Measurements from ENCODE around the gene FAM20C. TPM values are rescaled to one million over a fixed set of nuclear protein-coding genes. Genes with fewer than 3 reads are reported as not detected.

FAM20C gene
- total RNA-seq, 1 donor from 2014 or later, result 1.3 TPM

- TF ChIP-seq CTCF (IDR thresholded peaks at IDR 0.05; ENCODE audit: insufficient read depth, low read length, severe bottlenecking), result no peak
- no peak overlapping the region for H3K4me3 ChIP-seq (ENCODE audit: low read depth, low read length)
- FAIRE-seq (no peak), DNase-seq (ENCODE audit: low read depth) (no peak)
- H3K36me3 ChIP-seq (ENCODE audit: control insufficient read depth, insufficient read depth, low read length), result no peaks in the 10 kb centered on the region
- H3K27me3 ChIP-seq (ENCODE audit: control insufficient read depth, insufficient read depth, low read length), result peaks cover 2% of the 10 kb centered on the region
Measured at GRCh38 chr7:157008-157310, 35.4 kb upstream of the FAM20C start.

GRCh38 chr7:157771-158625 lies 34.4 kb upstream of the FAM20C start:
- no peak for DNase-seq (ENCODE audit: low read depth)
- no peak for TF ChIP-seq CTCF (IDR thresholded peaks at IDR 0.05; ENCODE audit: insufficient read depth, low read length, severe bottlenecking)
- Histone ChIP-seq H3K4me3 (ENCODE audit: low read depth, low read length) (no peak overlapping the region), H3K27me3 (ENCODE audit: control insufficient read depth, insufficient read depth, low read length) (peaks cover 2% of the 10 kb centered on the region), H3K36me3 (ENCODE audit: control insufficient read depth, insufficient read depth, low read length) (no peaks in the 10 kb centered on the region)
- FAIRE-seq, result no peak

- H3K36me3 ChIP-seq (ENCODE audit: control insufficient read depth, insufficient read depth, low read length), result no peaks in the 10 kb centered on the region
- no peak for TF ChIP-seq CTCF (IDR thresholded peaks at IDR 0.05; ENCODE audit: insufficient read depth, low read length, severe bottlenecking)
- FAIRE-seq (no peak), DNase-seq (ENCODE audit: low read depth) (no peak)
- no peak overlapping the region for H3K4me3 ChIP-seq (ENCODE audit: low read depth, low read length)
- H3K27me3 ChIP-seq (ENCODE audit: control insufficient read depth, insufficient read depth, low read length), result peaks cover 2% of the 10 kb centered on the region
Measured at GRCh38 chr7:158771-159170, 33.6 kb upstream of the FAM20C start.

- no peak for TF ChIP-seq CTCF (IDR thresholded peaks at IDR 0.05; ENCODE audit: insufficient read depth, low read length, severe bottlenecking)
- H3K4me3 ChIP-seq (ENCODE audit: low read depth, low read length), result no peak overlapping the region
- H3K36me3 ChIP-seq (ENCODE audit: control insufficient read depth, insufficient read depth, low read length), result no peaks in the 10 kb centered on the region
- DNase-seq (ENCODE audit: low read depth), result no peak
- peaks cover 2% of the 10 kb centered on the region for H3K27me3 ChIP-seq (ENCODE audit: control insufficient read depth, insufficient read depth, low read length)
- no peak for FAIRE-seq
Measured at GRCh38 chr7:159370-160270, 32.8 kb upstream of the FAM20C start.

- Histone ChIP-seq H3K36me3 (ENCODE audit: control insufficient read depth, insufficient read depth, low read length) (no peaks in the 10 kb centered on the region), H3K27me3 (ENCODE audit: control insufficient read depth, insufficient read depth, low read length) (peaks cover 2% of the 10 kb centered on the region), H3K4me3 (ENCODE audit: low read depth, low read length) (no peak overlapping the region)
- FAIRE-seq (no peak), DNase-seq (ENCODE audit: low read depth) (no peak)
- TF ChIP-seq CTCF (IDR thresholded peaks at IDR 0.05; ENCODE audit: insufficient read depth, low read length, severe bottlenecking), result no peak
Measured at GRCh38 chr7:160958-161725, 31.2 kb upstream of the FAM20C start.
